ENCODE data around the gene CYP2B6.

Gene CYP2B6

GRCh38 chr19:41016488-41017071 lies 25.5 kb downstream of the CYP2B6 start:
- no peaks in the 10 kb centered on the region for H3K4me1 ChIP-seq (ENCODE audit: insufficient read depth, poor library complexity, severe bottlenecking)
- ATAC-seq (ENCODE audit: low read depth) (no peak), DNase-seq (ENCODE audit: low spot score) (no peak)
- no peaks in the 10 kb centered on the region for H3K9me3 ChIP-seq (ENCODE audit: severe bottlenecking)
- TF ChIP-seq CTCF (IDR thresholded peaks at IDR 0.05; ENCODE audit: poor library complexity, severe bottlenecking) = no peak
- H3K27ac ChIP-seq (ENCODE audit: poor library complexity, severe bottlenecking) = no peak overlapping the region
- peaks cover 6% of the 10 kb centered on the region for H3K27me3 ChIP-seq (ENCODE audit: insufficient read depth, poor library complexity, severe bottlenecking)
- H3K4me3 ChIP-seq (ENCODE audit: severe bottlenecking) = no peak overlapping the region
- no peaks in the 10 kb centered on the region for H3K36me3 ChIP-seq (ENCODE audit: low read depth)

GRCh38 chr19:41018736-41019290 lies 27.7 kb downstream of the CYP2B6 start:
- no peaks in the 10 kb centered on the region for H3K36me3 ChIP-seq (ENCODE audit: low read depth)
- H3K4me1 ChIP-seq (ENCODE audit: insufficient read depth, poor library complexity, severe bottlenecking) = no peaks in the 10 kb centered on the region
- H3K27ac ChIP-seq (ENCODE audit: poor library complexity, severe bottlenecking) = no peak overlapping the region
- H3K27me3 ChIP-seq (ENCODE audit: insufficient read depth, poor library complexity, severe bottlenecking) = no peaks in the 10 kb centered on the region
- ATAC-seq (ENCODE audit: low read depth) (no peak), DNase-seq (ENCODE audit: low spot score) (no peak)
- no peaks in the 10 kb centered on the region for H3K9me3 ChIP-seq (ENCODE audit: severe bottlenecking)
- TF ChIP-seq CTCF (IDR thresholded peaks at IDR 0.05; ENCODE audit: poor library complexity, severe bottlenecking) = no peak
- H3K4me3 ChIP-seq (ENCODE audit: severe bottlenecking) = no peak overlapping the region

GRCh38 chr19:41019346-41019745 lies 28.3 kb downstream of the CYP2B6 start:
- no peak for TF ChIP-seq CTCF (IDR thresholded peaks at IDR 0.05; ENCODE audit: poor library complexity, severe bottlenecking)
- DNase-seq (ENCODE audit: low spot score) (no peak), ATAC-seq (ENCODE audit: low read depth) (no peak)
- Histone ChIP-seq H3K4me1 (ENCODE audit: insufficient read depth, poor library complexity, severe bottlenecking) (no peaks in the 10 kb centered on the region), H3K27me3 (ENCODE audit: insufficient read depth, poor library complexity, severe bottlenecking) (no peaks in the 10 kb centered on the region), H3K27ac (ENCODE audit: poor library complexity, severe bottlenecking) (no peak overlapping the region), H3K9me3 (ENCODE audit: severe bottlenecking) (no peaks in the 10 kb centered on the region), H3K36me3 (ENCODE audit: low read depth) (no peaks in the 10 kb centered on the region), H3K4me3 (ENCODE audit: severe bottlenecking) (no peak overlapping the region)

- Histone ChIP-seq H3K4me3 (ENCODE audit: severe bottlenecking) (no peak overlapping the region), H3K27me3 (ENCODE audit: insufficient read depth, poor library complexity, severe bottlenecking) (peaks cover 14% of the 10 kb centered on the region), H3K4me1 (ENCODE audit: insufficient read depth, poor library complexity, severe bottlenecking) (no peaks in the 10 kb centered on the region), H3K27ac (ENCODE audit: poor library complexity, severe bottlenecking) (no peak overlapping the region), H3K9me3 (ENCODE audit: severe bottlenecking) (no peaks in the 10 kb centered on the region), H3K36me3 (ENCODE audit: low read depth) (no peaks in the 10 kb centered on the region)
- DNase-seq (ENCODE audit: low spot score) (no peak), ATAC-seq (ENCODE audit: low read depth) (no peak)
- no peak for TF ChIP-seq CTCF (IDR thresholded peaks at IDR 0.05; ENCODE audit: poor library complexity, severe bottlenecking)
These were observed 32.1 kb downstream of the CYP2B6 start for GRCh38 chr19:41023193-41023592.

GRCh38 chr19:41025411-41025810 lies 34.3 kb downstream of the CYP2B6 start:
- H3K4me3 ChIP-seq (ENCODE audit: severe bottlenecking) = no peak overlapping the region
- DNase-seq (ENCODE audit: low spot score) (no peak), ATAC-seq (ENCODE audit: low read depth) (no peak)
- no peaks in the 10 kb centered on the region for H3K9me3 ChIP-seq (ENCODE audit: severe bottlenecking)
- H3K36me3 ChIP-seq (ENCODE audit: low read depth) = no peaks in the 10 kb centered on the region
- TF ChIP-seq CTCF (IDR thresholded peaks at IDR 0.05; ENCODE audit: poor library complexity, severe bottlenecking) = no peak
- no peak overlapping the region for H3K27ac ChIP-seq (ENCODE audit: poor library complexity, severe bottlenecking)
- peaks cover 14% of the 10 kb centered on the region for H3K27me3 ChIP-seq (ENCODE audit: insufficient read depth, poor library complexity, severe bottlenecking)
- H3K4me1 ChIP-seq (ENCODE audit: insufficient read depth, poor library complexity, severe bottlenecking) = no peaks in the 10 kb centered on the region

All from RWPE2 (cell line).